Stimulated activated CD4-positive, alpha-beta T cell treated with anti-CD3 and anti-CD28 coated beads, Interleukin-4, amount 100 ng/mL, for 1 hour (primary cell): ENCODE measurements around the gene HEPACAM.

Source experiments
- DNase-seq: peaks from one replicate; pipeline ENCODE4 v3.0.0-alpha.2; 2020

HEPACAM gene

DNA sequence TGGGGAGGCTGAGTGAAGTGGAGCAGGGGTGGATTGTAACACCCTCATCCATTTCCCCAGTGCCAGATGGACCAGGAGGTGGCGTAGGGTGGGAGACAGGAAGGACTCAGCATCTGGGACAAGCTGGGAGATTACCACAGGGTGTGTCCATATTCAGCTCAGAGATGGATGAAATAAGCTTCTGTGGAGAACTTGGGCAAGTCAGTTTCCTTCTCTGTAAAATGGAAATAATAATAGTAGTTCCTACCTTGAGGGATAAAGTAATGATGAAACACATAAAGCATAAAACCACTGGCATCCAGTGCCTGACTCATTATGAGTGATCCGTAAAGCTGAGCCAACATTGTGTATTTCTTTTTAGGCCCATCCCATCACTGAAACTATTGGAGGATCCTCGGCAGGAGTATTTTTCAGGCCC lies 37.6 kb downstream of the HEPACAM start:
- DNase-seq = no peak

DNA sequence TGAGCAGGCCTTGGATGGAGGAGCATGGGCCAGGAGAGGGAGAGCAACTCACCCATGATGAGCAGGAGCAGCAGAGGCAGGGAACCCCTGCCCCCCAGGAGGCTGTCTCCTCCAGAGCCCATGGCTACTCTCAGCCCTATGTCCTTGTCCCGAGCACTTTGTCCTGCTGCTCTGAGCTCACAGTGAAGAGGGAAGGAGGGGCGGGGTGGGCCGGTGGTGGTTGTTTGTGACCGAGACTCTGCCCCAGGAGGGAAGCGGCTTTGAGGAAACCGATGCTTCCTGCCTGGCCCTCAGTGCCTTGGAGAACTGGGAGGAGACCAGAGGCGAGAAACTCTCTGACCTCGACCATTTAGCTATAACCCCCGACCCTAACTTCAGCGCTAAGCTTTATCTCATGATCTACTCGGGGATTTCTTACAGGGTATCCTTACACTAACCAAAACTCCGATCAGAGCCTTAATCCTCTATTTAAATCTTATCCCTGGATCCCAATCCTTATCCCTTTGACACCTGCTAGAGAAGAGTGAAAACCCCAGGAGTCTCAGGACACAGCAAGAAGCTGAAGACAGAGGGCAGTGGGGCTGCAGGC lies 38.1 kb downstream of the HEPACAM start, which contains the start of gene ROBO4:
ROBO4 (minus strand) TSS at position 192 of the 589 bp plus-strand sequence; CDS start at position 122, 70 bp downstream.
- DNase-seq = no peak

DNA sequence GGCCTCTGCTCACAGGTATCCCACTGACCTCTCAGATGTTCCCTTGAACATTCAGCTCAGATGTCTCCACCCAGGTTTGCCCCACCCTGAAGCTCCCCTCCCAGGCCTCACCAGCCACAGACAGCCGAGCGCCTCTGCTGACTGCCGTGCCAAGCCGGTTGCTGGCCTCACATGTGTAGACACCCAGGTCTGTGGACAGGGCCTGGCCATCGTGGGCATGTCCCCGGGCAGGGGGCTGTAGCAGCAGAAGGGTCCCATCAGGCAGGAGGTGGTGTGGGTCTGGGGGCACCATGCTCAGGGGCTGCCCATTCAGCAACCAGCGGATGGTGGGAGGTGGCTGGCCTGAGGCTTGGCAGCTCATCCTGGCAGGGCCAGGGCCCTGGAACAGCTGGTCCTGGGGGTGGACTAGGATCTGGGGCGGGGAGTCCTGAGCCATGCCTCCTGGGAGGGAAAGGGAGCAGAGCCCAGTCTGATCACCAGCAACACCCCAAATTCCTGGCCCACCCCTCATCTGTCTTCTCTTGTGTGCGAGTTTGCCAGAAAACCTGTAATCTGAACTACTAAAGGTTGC lies 38.9 kb downstream of the HEPACAM start:
- DNase-seq = no peak

DNA sequence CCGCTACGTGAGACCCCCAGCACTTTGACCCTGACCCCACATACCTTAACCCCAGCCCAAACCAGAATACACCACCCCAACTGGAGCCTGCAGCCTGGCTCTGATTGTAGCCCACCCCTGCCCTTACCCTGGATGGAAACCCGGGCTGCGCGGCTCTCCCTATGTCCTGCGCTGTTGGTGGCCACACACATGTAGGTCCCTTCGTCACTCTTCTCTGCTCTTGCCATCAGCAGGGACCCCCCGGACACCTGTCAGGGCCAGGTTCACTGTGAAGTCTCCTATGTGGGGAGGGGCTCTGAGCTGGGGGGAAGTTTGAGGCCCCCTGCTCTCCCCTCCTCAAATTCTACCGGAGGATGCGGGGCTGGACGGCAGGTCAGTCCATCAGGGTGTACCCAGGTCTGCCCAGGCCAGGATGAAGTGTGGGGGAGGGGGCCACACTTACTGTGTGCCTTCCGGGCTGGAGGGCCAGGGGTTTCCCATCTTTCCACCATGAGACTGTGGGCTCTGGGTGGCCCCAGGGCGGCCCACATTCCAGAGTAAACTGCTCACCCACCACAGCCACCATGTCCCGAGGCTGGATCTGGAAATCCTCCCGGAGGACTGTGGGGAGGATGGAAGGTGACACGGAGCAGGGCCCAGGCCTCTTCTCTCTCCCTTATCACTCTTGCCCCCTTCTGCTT lies 39.6 kb downstream of the HEPACAM start:
- no peak for DNase-seq

DNA sequence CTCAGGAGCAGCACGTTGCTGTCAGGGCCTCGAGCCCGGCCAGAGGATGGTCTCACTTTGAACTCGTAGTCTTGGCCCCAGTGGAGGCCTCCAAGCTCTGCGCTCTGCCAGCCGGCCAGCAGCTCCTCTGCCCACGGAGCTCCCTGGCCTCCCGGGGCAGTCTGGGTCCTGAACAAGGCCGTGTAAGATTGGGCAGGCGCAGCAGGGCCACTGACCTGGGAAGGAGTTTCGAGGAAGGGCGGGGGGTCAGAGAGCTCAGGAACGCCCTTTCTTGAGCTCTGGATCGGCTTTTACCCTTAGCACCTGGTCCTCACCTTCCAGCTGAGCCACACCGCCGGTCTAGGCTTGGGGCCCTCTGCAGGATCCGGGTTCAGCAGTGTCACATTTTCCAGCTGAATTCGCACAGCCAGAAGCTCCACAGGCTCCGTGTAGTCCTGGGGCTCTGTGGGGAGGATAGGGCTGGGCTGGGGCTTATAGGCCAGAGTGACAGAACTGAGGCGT lies 40.3 kb downstream of the HEPACAM start:
- no peak for DNase-seq

DNA sequence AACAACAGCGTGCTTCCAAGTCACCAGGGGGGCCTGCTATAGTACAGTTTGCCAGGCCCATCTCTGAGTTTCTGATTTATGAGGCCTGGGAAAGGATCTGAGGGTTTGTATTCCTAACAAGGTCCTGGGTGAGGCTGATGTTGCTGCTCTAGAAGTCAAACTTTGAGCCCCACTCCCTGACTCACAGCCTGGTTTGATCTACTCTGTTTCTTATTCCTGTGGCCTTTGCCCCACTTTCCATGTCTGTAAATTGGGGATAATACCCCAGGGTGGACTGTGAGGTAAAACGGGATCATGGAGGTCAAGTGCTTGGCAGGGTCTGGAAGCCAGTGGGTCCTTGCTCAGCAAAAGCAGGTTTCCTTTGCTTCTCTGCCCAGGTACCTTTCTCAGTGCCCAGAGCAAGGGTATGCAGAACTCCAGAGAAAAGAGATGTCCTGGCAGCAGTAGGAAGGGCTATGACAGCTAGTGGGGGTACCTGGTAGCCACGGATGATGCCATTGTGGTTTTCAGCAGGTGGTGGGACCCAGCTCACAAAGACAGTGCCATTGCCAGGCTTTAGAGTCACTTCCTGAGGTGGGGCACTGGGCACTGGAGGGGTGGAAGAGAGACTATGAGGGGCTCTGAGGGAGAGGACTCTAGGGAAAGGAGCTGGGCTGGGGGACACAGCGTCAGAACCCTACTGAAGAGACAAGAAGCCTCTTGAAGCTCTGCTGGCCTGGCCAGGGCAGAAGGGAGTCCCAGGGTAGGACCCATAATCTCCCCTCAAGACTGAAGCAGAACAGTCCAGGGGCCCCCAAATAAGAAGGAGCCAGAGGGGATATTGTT lies 41.0 kb downstream of the HEPACAM start:
- DNase-seq = no peak

DNA sequence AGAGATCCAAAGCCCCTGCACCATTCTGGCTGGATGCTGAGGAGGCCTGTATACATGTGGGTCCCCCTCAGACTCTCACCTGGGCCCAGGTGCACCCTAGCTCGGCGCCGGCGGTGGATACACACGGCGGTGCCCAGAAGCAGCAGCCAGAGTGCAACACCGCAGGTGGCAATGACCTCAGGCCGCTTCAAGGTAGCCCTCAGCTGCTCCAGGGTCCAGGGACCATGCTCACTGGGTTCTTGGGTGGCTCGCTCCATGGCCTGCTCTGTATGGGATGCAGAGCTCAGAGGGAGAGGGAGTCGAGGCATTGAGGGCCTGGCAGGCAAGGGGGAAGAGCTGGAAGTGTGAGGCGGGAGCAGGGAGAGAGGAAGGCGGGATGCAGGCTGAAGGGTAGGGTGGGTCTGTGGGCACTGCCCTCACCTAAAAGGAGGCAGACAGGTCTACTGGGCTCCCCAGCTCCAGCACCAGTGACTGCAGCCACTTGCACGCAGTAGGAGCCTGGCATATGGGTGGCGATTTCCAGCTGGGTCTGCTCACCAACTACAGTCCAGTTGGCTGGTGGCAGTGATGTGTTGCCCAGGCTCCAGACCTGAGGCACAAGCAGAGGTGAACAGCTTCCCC lies 42.0 kb downstream of the HEPACAM start:
- no peak for DNase-seq

DNA sequence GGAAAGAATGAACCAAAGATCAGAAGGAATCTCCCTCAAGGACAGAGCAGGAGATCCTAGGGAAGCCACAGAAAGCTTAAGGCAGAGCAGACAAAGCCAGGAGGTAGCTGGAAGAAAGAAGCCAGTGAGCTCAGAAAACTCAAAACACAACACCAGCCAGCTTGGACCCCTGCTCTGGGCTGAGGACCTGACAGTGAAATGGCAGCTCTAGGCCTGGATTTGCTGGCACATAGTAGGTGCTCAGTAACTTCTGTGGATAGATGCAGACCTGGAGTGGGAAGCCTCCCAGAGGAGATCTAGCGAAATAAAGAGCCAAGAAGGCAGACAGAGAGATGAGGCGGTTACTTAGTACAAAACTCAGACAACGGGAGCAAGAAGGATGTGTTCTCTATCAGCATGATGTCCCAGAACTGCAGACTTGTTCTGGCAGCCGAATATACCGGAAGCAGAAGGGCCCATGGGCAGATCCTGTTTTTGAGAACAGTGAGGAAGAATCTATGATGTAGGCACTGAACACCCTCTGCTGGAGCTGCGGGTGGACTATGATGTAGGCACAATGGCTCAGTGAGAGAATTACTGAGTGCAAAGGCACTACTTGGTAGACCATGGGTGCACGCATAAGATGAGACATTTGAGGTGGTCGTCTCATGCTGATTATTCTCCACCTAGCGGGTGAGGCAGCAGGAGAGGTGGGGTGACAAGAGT lies 42.9 kb downstream of the HEPACAM start:
- DNase-seq = no peak

DNA sequence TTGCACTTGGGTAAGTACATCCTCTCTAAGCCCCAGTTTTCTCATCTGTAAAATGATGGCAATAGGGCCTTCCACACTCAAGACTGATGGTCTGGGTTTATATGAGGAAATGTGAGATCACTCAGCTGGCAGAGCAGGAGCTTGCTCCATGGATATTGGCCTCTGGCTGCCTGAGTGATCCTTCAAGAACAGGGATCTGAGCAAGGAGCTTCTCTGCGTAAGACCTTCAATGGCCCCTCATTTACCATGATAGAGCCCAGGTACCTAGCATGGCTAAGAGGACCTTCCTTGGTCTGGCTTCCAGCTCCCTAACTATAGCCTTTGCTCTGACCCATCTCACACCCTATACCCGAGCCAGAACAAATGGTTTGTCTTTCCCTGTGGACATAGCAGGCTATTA lies 43.7 kb downstream of the HEPACAM start:
- no peak for DNase-seq

DNA sequence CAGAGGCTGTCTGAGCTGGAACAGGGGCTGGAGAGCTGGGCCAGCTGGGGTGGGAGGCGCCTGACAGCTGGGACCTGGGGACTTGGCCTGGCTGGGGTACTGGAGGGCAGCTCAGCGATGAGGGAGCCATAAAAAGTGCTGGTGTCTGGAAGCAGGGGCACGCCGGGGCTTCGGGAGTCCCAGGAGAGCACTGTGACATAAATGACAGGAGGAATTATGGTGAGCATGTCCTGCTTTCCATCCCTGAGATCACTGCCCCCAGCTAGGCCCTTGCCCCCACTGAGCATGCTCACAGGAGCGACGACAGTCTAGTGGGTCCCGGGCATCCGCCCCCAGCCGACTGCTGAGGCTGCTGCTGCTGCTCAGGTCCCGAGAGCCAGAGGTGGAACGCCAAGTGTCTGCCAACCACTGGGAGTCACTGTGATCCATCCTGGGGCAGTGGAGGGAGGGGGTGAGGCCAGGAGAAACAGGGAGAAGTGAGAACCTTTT lies 44.4 kb downstream of the HEPACAM start:
- DNase-seq = no peak

DNA sequence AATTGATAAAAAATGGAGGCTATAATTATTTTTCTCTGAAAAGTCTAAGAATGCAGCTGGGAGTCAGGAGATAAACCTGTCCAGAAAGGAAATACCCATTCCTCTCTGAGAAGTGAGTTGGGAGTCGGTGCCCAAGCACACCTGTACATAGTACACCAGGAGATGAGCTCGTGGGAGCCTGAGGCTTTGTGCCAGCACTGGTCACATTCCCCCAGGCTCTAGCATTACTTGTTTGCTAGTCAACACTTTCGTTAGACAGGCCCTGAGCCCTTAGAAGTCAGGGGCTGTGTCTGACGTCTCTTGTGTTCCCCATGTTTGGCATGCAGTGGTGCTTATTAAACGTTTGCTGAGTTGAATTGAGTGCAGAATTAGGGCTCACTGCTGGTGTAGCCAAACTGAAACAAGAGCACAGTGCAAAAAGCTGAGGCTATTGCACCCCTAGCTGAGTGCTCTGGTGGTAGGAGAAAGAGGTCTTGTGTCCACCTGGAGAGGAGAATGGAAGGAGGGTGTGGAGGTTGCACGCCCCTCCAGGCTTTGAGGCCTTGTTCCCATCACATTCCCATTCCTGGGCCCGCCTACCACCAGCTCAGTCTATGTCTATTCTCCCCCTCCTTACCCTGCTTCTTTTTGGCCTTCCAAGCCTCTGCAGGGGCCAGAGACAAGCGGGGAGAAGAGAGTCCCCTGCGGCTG lies 45.0 kb downstream of the HEPACAM start:
- DNase-seq = no peak

DNA sequence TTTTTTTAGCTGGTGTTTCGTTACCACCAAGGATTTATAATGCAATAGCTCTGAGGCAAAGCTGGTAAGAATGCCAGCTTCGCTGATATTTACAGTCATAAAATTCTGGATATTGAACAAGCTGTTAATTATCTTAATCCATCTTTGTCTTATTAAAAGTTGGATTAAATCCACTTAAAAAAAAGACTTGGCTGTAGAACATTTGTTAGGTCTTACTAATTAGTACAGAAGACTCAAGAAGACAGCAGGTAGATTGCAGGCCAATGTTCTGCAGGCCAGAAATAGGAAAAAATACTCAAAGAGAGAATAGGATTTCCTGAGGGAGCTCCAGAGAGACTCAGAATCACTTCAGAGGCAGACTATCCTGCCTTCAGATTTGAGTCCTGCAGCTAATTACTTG lies 45.7 kb downstream of the HEPACAM start:
- DNase-seq = no peak

DNA sequence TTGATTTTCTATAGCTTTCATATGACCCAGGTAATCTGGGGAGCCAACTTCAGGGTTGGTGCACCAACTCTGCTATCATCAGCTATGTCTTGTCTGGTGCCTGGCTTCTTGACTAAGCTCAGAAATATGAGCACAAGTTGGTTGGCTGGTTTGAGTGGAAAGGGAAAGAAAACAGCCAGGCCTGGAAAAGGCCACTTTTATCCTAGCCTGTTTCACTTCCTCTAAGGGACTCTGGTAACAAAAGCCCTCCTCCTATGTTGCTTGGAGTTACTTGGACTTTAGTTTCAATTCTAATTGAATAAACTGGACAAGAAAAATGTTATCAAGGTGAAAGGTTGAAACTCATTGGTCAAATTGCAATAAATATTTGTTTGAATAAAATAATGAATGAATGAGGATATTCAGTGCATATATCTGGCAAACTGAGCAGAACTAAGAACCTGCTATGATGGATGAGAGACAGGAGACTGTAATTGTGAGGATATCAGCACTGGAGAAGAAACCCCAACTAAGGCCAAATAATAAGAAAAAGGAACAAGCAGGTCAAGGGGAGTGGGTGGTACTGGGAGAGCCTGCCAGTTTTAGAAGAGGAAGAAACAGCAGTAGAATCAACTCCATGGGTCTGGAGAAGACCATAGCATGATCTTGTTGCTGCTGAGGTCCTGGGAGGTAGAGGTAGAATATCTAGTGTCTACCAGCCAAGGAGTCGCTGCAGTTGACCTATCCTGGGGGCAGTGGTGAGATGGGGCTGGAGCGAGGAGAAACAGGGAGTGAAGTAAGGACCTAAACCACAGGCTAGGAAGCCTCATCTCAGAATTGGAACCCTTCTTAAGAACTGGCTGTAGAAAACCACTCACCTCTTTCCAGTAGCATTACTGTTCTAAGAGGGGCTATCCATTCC lies 46.4 kb downstream of the HEPACAM start:
- no peak for DNase-seq

DNA sequence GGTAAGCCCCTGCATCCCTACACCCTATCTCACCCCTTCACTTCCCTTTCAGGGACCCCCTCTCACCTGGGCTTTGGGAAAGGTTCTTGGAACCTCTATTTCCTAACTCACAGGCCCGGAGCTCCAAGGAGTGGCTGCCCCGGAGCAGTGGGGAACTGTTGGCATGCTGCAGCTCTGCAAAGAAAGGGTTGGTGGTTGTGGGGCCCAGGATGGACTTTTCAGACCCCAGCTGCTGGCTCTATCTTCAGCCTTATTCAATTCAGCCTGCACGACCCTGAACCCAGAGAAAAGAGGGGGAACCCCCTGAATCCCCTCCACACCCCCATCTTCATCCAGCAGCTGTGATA lies 48.2 kb downstream of the HEPACAM start:
- DNase-seq = no peak

DNA sequence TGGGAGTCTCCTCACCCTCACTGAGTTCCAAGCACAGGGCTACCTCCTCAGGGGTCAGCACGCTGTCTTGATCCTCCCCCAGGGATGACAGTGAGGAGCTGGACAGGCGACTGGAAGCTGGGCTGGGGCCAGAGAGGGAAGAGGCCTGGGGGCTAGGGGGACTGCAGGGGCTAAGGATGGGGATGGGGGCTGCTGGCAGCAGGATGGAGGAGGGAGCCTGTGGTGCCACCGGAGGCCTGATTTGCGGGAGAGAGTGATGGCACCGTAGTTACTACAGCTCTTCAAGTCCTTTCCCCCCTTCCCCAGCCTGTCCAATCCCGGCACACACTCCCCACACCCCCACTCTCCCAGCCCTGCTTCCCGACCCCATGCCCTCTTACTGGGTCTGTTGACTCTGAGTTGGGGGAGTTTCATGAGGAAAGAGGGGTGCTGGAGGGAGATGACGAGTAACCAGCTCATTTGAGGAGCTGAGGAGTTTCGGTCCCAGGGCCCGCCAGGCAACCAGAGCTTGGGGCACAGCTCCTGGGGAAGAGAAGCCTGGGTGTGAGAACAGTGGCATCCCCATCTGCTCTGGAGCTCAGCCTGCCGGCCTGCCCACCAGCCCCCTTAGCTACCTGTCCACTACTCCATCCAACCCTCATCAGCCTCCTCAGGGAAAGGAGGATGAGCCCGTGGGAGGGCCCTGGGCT lies 48.7 kb downstream of the HEPACAM start:
- no peak for DNase-seq

DNA sequence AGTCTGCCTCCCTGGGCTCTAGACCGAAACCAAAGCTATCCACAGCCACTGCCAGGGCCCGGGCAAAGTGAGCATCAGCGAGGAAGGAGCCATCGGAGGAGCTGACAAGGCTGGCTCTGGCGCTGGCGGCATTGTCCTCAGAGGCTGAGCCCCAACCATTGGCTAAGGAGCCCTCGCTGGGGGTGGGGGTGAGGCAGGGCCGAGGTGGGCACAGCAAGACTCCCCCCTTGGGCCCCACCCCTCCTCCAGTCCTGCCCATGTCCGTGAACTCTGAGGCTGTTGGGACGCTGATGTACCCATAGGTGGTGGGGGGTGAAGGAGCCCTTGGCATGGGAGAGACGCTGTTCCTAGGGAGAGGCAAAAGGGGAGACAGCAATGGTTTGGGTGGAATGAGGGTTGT lies 49.4 kb downstream of the HEPACAM start:
- no peak for DNase-seq

DNA sequence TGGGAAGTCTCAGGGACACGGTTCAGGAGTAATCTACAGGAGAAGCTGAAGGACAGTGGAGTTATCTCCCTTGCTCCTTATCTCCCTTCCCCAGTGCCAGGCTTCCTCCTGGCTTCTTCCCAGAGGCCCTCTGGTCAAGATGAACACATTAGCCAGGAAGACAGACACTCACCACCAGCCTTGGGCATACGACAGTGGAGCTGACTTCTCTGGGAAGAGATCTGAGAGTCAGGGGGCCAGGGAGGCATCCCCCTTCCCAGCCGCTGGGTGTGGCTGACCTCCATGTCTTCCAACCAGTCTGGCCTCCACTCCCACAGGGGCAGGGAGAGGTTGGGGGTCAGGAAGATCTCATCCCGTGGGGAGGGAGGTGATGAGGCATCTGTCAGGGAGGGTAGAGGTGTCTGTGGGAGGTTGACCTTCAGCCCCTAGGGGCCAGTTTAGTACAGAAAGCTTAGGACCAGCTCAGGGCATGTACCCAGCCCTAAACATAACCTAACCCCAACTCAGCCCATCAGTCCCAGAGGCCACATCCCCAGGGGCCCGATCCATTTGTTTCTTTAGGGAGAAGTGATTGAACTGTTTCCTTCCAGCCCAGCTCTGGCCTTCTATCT lies 50.9 kb downstream of the HEPACAM start:
- no peak for DNase-seq

DNA sequence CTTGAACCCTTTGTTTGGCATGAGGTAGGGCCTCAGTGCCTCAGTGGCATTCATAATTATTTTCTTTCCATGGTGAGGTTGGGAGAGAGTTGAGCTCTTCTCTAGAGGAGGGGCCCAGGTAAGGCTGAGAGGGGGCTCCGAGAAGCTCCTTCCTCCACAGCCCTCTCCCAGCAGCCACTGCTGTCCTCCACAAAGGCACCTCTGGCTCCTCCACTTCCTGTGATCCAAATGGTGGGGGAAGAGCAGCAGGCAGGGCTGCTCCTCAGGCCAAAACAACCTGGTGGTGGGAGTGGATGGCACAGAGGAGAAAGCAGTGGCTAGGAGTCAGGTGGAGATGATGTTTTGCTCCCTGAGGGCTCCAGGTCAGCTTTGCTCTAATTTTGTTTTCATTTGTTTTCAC lies 51.5 kb downstream of the HEPACAM start:
- DNase-seq = no peak

DNA sequence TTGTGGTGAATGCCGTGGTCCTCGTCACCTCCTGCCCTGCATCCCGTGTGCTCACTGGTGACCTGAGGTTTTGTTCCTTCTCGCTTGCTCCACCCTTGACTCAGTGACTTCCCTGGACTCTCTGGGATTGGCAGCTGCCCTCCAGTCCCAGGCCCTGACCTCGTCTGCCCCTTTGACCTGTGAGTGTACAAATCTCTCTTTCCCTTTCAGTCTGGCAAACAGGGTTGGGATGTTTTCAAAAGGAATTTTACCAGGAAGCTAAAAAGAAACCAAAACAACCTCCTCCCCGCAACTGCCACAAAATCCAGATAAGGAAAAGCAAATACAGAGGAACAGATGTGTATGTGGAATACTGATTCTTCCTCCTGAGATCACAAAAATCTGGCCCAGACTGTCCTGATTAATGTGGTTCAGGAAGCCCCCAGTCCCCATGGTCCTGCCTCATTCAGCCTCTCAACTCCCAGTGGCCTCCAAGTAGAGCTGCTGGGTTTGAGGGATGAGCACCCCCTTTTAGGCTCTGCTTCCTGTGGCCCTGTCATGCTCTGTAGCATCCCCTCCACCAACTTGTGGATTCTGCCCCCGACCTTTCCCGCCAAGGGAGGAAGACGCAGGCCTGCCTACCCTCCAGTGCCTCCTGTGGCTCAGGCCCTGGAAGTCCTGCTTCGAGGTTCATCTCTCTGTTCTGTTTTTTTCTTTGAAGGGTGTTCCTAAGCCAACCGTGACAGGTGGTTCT lies 53.3 kb downstream of the HEPACAM start:
- no peak for DNase-seq
